GM19025 (cell line): Measurements from ENCODE around the gene UBE2E2.
"Not testable (repeated sequence)": the region's sequence is repeated elsewhere in the genome, so short reads cannot be mapped to it uniquely, and the experiment has no call there.

ENCODE experiments used
- ATAC-seq: cut with Tn5 transposase; IDR thresholded peaks from one replicate; pipeline ENCODE4 v1.9.1; 2021; ENCODE audit warnings: mild to moderate bottlenecking, low read depth, moderate library complexity; ENCODE audit not compliant: unreplicated experiment

The UBE2E2 gene

GRCh38 chr3:23595851-23596250, 392.7 kb downstream of the UBE2E2 start:
- no peak for ATAC-seq

GRCh38 chr3:23600167-23600871, 397.2 kb downstream of the UBE2E2 start:
- ATAC-seq, result no peak

GRCh38 chr3:23601091-23601822, 398.1 kb downstream of the UBE2E2 start:
- no peak for ATAC-seq

- no peak for ATAC-seq
Observed at GRCh38 chr3:23602971-23603370, 399.8 kb downstream of the UBE2E2 start.

- ATAC-seq, result no peak
Observed at GRCh38 chr3:23607184-23607847, 404.2 kb downstream of the UBE2E2 start.

GRCh38 chr3:23608650-23609049, 405.5 kb downstream of the UBE2E2 start:
- ATAC-seq, result no peak

GRCh38 chr3:23611737-23612295, 408.7 kb downstream of the UBE2E2 start:
- ATAC-seq, result no peak

GRCh38 chr3:23612296-23612891, 409.3 kb downstream of the UBE2E2 start:
- no peak for ATAC-seq

- no peak for ATAC-seq
Observed at GRCh38 chr3:23615068-23615467, 411.9 kb downstream of the UBE2E2 start.

- not testable (repeated sequence) for ATAC-seq
Observed at GRCh38 chr3:23618475-23618874, 415.3 kb downstream of the UBE2E2 start.

- no peak for ATAC-seq
Observed at GRCh38 chr3:23619705-23620637, 416.8 kb downstream of the UBE2E2 start.

- ATAC-seq, result no peak
Observed at GRCh38 chr3:23620638-23621015, 417.5 kb downstream of the UBE2E2 start.

- no peak for ATAC-seq
Observed at GRCh38 chr3:23623844-23624243, 420.7 kb downstream of the UBE2E2 start.

GRCh38 chr3:23624305-23624704, 421.2 kb downstream of the UBE2E2 start:
- ATAC-seq, result no peak

GRCh38 chr3:23626442-23626841, 423.3 kb downstream of the UBE2E2 start:
- no peak for ATAC-seq

- no peak for ATAC-seq
Observed at GRCh38 chr3:23629181-23629894, 426.2 kb downstream of the UBE2E2 start.

- ATAC-seq, result no peak
Observed at GRCh38 chr3:23633261-23633960, 430.3 kb downstream of the UBE2E2 start.

- no peak for ATAC-seq
Observed at GRCh38 chr3:23637339-23637738, 434.2 kb downstream of the UBE2E2 start.
